KMS-11 (cell line): ENCODE measurements around the gene MEIS1.

Experiments
- H2AFZ ChIP-seq: fragments of 200-600 bp; sonication (generic); 2 replicates; pipeline ENCODE4 v1.6.1; 2016; ENCODE audit warnings: antibody characterized with exemption, mixed run types, low read depth
- H3K27ac ChIP-seq: fragments of 200-600 bp; sonication (generic); 2 replicates; pipeline ENCODE4 v1.6.1; 2016; ENCODE audit warnings: mild to moderate bottlenecking, mixed run types
- H3K27me3 ChIP-seq: fragments of 200-600 bp; sonication (generic); 2 replicates; pipeline ENCODE4 v1.6.1; 2017; ENCODE audit warnings: mild to moderate bottlenecking, low read depth, mixed run types, moderate library complexity; ENCODE audit not compliant: insufficient read depth
- H3K36me3 ChIP-seq: fragments of 200-600 bp; sonication (generic); 2 replicates; pipeline ENCODE4 v1.6.1; 2017; ENCODE audit warnings: mild to moderate bottlenecking, mixed run types; ENCODE audit not compliant: insufficient read depth
- H3K4me1 ChIP-seq: fragments of 200-600 bp; sonication (generic); 2 replicates; pipeline ENCODE4 v1.6.1; 2016; ENCODE audit warnings: mild to moderate bottlenecking, low read depth, mixed run types; ENCODE audit not compliant: poor library complexity, severe bottlenecking
- H3K4me2 ChIP-seq: fragments of 200-600 bp; sonication (generic); 2 replicates; pipeline ENCODE4 v1.7.0; 2016; ENCODE audit warnings: mild to moderate bottlenecking, mixed run types
- H3K4me3 ChIP-seq: fragments of 200-600 bp; sonication (generic); IDR thresholded peaks from 2 replicates; pipeline ENCODE4 v1.6.1; 2017; ENCODE audit warnings: low read depth, low read length, mixed read lengths; ENCODE audit not compliant: insufficient read depth
- H3K79me2 ChIP-seq: fragments of 200-600 bp; sonication (generic); 2 replicates; pipeline ENCODE4 v1.6.1; 2016; ENCODE audit warnings: low read depth, mixed run types; ENCODE audit not compliant: insufficient read depth
- H3K9ac ChIP-seq: fragments of 200-600 bp; sonication (generic); 2 replicates; pipeline ENCODE4 v1.6.1; 2016; ENCODE audit warnings: mild to moderate bottlenecking, mixed run types
- H4K20me1 ChIP-seq: fragments of 200-600 bp; sonication (generic); 2 replicates; pipeline ENCODE4 v1.6.1; 2016; ENCODE audit warnings: mild to moderate bottlenecking, mixed run types; ENCODE audit not compliant: insufficient read depth
- CTCF ChIP-seq: fragments of 200-600 bp; sonication (generic); conservative IDR thresholded peaks from 2 replicates; pipeline ENCODE4 v1.6.1; 2017; ENCODE audit warnings: low read depth, mild to moderate bottlenecking, antibody characterized with exemption, low read length, moderate library complexity, mixed read lengths

MEIS1 gene

GRCh38 chr2:66543257-66543767 is 108.4 kb downstream of the MEIS1 start:
- TF ChIP-seq CTCF = no peak
- Histone ChIP-seq H3K36me3 (no peaks in the 10 kb centered on the region), H3K4me1 (no peaks in the 10 kb centered on the region), H4K20me1 (no peaks in the 10 kb centered on the region), H3K27me3 (no peaks in the 10 kb centered on the region), H3K4me2 (no peak overlapping the region), H3K4me3 (no peak overlapping the region), H3K27ac (no peak overlapping the region), H3K9ac (no peak overlapping the region), H2AFZ (no peak overlapping the region), H3K79me2 (no peaks in the 10 kb centered on the region)

GRCh38 chr2:66544258-66544657 is 109.3 kb downstream of the MEIS1 start:
- Histone ChIP-seq H3K27ac (no peak overlapping the region), H2AFZ (no peak overlapping the region), H3K4me2 (no peak overlapping the region), H4K20me1 (no peaks in the 10 kb centered on the region), H3K4me1 (no peaks in the 10 kb centered on the region), H3K79me2 (no peaks in the 10 kb centered on the region), H3K9ac (no peak overlapping the region), H3K27me3 (no peaks in the 10 kb centered on the region), H3K36me3 (no peaks in the 10 kb centered on the region), H3K4me3 (no peak overlapping the region)
- TF ChIP-seq CTCF = no peak

GRCh38 chr2:66545258-66545657 is 110.3 kb downstream of the MEIS1 start:
- H4K20me1 ChIP-seq = no peaks in the 10 kb centered on the region
- H3K36me3 ChIP-seq = no peaks in the 10 kb centered on the region
- no peaks in the 10 kb centered on the region for H3K27me3 ChIP-seq
- H3K4me2 ChIP-seq = no peak overlapping the region
- TF ChIP-seq CTCF = no peak
- no peak overlapping the region for H2AFZ ChIP-seq
- no peak overlapping the region for H3K4me3 ChIP-seq
- no peak overlapping the region for H3K27ac ChIP-seq
- H3K4me1 ChIP-seq = no peaks in the 10 kb centered on the region
- no peaks in the 10 kb centered on the region for H3K79me2 ChIP-seq
- no peak overlapping the region for H3K9ac ChIP-seq

GRCh38 chr2:66547118-66547517 is 112.2 kb downstream of the MEIS1 start:
- Histone ChIP-seq H3K36me3 (no peaks in the 10 kb centered on the region), H2AFZ (no peak overlapping the region), H4K20me1 (no peaks in the 10 kb centered on the region)

More at GRCh38 chr2:66547118-66547517, 112.2 kb downstream of the MEIS1 start:
- Histone ChIP-seq H3K4me1 (no peaks in the 10 kb centered on the region), H3K27me3 (no peaks in the 10 kb centered on the region), H3K4me2 (no peak overlapping the region), H3K79me2 (no peaks in the 10 kb centered on the region), H3K4me3 (no peak overlapping the region), H3K27ac (no peak overlapping the region), H3K9ac (no peak overlapping the region)
- no peak for TF ChIP-seq CTCF
